ENCODE data around the gene BORCS5.
"Not testable (repeated sequence)": the region's sequence is repeated elsewhere in the genome, so short reads cannot be mapped to it uniquely, and the experiment has no call there.

BORCS5 gene

DNA sequence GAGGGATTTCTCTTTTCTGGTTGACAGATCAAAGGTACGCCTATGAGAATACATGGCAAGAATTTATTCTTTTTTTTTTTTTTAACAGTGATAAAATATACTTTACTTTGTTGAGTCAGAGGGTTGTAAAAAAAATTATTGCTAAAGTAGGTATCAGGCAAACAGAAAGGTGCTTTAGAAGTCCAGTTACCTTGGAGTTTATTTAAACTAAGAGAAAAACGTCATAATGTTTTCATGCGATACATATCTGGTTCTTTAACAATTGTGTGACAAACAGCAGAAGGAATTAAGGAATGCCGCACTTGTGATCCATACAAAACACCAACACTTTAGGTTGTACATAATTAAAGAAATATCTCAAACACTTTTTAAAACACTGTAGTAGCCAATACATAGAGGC, 94.2 kb downstream of the BORCS5 start:
- DNase-seq (ENCODE audit: extremely low spot score, insufficient read length, low read depth) (no peak), FAIRE-seq (no peak)

DNA sequence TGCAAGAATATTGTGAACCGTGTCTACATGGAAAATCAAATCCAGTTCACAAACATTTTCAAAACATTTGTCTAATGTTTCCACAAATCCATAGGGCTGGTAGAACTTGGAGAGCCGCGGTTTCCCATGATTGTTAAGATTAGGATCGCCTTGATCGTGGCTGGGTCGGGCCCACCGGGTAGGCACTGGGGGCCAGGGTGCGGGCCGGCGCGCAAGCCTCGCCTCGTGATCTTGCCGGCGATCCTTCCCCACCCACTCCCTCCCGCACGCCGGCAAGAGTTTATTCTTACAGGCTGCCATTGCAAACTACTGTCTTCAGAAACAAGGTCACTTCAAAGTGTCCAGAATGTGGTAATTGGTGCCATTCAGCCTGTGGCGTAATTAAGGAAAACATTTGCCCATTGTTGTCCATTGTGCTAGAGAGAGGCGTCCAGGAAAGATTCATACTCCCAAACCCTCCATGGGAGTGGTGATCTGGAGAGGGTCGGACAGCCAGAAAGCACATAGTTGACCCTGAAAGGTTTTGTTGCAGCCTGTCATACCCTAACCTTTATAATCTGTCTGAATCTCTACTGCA, 95.5 kb downstream of the BORCS5 start:
- DNase-seq (ENCODE audit: extremely low spot score, insufficient read length, low read depth) (no peak), FAIRE-seq (no peak)

DNA sequence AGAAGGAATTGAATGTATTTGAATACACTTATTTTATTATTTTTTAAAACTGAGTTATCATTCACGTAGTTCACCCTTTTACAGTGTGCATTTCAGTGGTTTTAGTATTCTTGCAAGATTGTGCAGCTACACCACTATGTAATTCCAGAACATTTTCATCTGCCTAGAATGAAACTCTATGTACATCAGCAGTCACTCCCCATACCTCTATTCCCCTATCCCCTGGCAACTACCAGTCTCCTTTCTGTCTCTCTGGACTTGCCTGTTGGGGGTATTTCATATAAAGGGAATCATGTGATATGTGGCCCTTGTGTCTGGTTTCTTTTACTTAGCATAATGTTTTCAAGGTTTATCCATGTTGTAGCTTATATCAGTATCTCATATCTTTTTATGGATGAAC, 96.8 kb downstream of the BORCS5 start:
- DNase-seq (ENCODE audit: extremely low spot score, insufficient read length, low read depth) (no peak), FAIRE-seq (no peak)

DNA sequence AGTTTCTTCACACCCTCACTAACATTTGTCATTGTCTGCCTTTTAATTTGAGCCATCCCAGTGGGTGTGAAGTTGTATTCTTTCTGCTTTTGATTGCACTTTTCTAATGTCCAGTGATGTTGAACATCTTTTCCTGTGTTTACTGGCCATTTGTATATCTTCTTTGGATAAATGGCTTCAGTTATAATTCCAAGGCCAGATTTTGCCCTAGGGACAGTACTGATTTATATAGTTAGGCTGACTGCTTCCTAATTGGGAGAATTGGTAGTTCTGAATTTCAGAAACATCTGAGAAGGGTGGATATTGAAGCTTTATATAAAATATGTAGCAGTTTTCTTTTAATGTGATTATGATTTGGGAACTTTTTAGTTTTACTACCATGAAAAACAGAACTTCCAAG, 97.4 kb downstream of the BORCS5 start:
- FAIRE-seq = no peak
- no peak for DNase-seq (ENCODE audit: extremely low spot score, insufficient read length, low read depth)

DNA sequence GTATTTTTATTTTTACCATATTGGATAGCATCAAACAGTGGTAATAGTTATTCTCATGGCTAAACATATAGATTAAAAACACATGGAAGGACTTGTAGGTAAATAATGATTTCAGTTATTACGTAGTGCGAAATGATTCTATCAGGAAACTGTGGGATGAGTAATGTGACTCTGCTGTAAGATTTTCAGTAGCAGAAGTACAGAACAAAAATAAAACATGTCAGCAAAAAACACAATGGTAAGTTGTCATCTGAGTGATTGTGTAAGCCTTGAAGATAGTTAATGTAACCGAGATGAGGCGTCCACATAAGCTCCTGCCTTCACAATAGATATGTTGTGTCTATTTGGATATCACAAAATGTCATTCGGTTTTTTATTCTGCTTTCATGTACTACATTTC, 99.8 kb downstream of the BORCS5 start:
- FAIRE-seq (no peak), DNase-seq (ENCODE audit: extremely low spot score, insufficient read length, low read depth) (no peak)

DNA sequence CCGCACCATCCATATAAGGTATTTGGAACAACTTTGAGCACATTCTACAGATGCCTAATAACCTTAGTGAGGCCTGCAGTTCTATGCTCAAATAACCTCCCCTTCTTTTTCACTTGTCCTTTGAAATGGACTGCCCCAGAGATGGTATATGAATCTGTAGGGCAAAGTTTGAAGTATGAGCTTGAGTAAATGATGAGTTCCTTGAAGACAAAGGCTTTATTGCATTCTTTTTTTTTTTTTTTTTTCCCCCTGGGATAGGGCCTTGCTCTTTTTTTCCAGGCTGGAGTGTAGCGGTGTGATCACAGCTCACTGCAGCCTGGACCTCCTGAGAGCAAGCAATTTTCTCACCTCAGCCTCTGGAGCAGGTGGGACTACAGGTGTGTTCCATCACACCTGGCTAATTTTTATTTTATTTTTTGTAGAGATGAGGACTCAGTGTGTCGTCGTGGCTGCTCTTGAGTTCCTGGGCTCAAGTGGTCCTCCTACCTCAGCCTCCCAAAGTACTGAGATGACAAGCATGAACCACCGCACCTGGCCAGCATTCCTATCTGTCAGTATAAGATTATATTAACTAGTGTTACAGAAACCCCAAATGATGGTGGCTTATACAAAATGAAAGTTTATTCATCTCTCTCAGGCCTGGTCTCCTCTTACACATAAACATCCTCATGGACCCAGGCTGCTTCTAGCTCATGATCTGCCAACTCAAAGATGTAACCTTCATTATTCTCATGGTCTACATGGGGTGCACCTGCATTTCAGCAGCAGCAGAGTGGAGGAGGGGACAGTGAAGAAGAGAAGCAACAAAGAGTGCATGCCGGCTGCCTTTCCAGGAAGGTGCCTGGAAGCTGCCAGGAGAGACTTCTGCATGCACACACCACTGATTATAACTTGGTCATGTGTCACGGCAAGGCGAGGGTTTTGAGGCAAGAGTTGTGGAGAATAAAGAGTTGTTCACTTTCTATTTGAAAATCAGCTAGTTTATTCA, 104.4 kb downstream of the BORCS5 start:
- DNase-seq (ENCODE audit: extremely low spot score, insufficient read length, low read depth) (no peak), FAIRE-seq (peak; percentile 9)

DNA sequence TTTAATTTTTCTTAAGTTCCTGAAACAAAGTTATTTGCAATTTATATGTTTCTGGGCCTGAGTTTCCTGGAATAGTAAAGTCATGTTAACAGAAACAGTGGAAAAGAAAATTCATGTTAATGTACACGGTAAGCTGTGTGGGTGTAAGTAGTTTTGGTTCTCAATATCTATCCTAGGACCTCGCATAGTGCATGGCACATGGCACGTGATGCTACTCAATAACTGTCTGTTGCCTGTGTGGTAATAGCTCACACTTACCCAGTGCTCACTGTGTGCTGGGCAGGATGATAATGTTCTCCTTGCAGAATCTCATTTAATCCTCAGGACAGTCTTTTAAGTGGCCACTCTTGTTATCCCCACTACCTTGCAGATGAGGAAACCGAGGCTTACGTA, 105.0 kb downstream of the BORCS5 start:
- DNase-seq (ENCODE audit: extremely low spot score, insufficient read length, low read depth) (no peak), FAIRE-seq (peak; percentile 80)

DNA sequence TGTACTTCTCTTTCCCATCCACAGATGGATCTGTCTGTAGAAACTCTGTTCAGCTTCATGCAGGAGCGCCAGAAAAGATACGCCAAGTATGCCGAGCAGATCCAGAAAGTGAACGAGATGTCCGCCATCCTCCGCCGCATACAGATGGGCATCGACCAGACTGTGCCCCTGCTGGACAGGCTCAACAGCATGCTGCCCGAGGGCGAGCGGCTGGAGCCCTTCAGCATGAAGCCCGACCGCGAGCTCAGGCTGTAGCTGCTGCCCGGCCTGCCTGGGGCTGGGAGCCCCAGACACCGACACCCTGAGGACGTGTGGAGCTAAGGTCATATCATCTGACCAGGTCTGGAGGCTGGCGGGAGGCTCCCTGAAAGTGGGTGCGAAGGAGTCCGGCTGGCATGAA, 108.6 kb downstream of the BORCS5 start:
- DNase-seq (ENCODE audit: extremely low spot score, insufficient read length, low read depth) (no peak), FAIRE-seq (no peak)

DNA sequence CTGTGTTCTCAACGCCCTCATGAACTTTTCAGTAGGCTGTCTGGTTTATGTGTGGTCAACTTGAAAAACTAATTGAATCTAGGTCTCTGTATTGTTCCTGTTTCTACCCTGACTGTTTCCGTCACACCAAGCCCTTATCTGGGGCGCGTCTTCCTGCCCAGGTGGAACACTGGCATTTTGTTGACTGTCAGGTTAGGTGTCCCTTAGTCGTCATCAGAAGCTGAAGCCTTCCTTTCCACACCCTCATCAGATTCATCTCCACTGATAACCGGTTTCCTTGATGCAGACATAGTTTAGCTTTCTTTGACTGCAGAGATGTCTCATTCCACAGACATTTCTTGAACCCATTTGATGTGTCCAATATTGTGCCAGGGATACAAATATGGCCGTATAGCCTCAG, 109.3 kb downstream of the BORCS5 start:
- FAIRE-seq = no peak
- DNase-seq (ENCODE audit: extremely low spot score, insufficient read length, low read depth) = no peak

DNA sequence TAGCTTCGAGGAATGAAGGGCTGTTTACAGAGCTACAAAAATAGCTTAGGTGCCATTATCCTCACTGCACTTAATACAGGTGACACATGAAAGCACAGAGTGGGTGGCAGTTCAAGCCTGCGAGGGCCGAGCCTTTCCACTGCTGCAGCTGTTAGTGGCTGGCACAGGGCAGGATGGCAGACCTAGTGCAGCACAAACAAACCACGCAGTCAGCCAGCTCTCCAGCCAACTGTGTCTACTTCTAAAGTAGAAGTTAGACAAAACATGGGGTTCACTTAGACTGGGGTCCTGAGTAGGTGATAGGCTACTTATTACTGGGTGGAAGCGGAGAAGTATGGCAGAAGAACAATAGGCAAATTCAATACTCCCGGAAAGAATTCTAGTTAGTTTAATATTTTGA, 110.4 kb downstream of the BORCS5 start:
- no peak for DNase-seq (ENCODE audit: extremely low spot score, insufficient read length, low read depth)
- FAIRE-seq = no peak

DNA sequence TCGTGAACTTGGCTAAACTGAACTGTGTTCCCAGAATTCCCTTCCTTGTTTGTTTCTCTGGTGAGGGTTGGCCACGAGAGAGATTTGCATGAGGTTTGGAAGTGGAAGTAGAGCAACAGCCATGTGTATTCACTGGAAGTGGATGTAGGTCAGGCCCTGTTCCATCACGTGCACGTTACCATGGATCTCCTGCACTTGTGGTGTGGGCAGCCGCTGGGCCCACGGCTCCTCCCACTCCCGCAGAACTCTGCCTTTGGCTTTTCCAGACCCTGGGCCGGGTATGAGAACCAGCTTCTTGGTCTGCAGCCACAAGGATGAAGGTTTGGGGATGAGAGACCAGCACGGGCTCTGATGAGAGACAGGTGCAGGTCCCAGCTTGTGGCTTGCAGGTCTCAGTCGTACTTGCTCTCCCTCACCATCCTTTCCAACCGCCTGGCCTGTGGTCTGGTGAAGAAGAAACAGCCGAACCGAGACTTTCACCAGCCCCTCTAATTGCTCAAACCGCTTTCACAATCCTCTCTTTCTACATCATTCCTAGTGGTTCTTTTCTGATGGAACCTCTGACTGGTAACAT, 110.9 kb downstream of the BORCS5 start:
- DNase-seq (ENCODE audit: extremely low spot score, insufficient read length, low read depth) = no peak
- FAIRE-seq = no peak

DNA sequence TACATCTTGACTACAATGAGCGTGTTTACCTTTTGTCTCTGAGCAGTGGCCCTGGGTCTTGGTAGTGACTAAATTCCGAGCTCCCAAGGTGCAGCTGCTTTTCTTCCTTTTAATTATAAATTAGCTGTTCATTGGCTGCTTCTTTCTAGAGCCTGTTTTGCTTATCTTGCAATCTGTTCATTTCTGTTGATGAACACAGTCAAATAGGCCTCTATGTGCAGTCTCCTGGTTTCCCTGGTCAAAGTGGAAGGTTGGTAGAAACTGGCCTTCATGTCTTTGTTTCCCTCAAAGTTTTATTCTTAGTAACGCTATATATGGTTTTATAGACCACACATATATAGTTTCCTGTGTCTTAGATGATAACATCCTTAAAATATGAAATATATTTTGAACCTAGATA, 111.7 kb downstream of the BORCS5 start:
- DNase-seq (ENCODE audit: extremely low spot score, insufficient read length, low read depth) (no peak), FAIRE-seq (no peak)

DNA sequence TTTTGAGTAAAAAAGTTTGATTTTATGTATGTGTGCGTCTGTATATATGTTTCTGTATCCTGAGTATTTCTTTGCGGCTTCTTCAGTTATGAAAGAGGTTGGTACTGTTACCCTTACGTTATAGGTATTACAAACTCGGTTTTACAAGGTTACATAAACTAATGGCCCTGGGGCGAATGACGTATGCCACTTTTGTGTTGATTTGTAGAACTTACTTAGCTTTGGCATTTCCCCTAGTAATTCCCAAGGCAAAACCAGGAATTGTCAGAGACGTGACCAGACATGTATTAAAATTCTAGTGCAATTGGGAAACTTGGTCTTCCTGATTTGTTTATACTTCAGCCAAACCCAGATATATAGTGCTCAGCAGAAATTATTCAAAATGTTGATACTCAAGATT, 112.5 kb downstream of the BORCS5 start:
- no peak for DNase-seq (ENCODE audit: extremely low spot score, insufficient read length, low read depth)
- no peak for FAIRE-seq

DNA sequence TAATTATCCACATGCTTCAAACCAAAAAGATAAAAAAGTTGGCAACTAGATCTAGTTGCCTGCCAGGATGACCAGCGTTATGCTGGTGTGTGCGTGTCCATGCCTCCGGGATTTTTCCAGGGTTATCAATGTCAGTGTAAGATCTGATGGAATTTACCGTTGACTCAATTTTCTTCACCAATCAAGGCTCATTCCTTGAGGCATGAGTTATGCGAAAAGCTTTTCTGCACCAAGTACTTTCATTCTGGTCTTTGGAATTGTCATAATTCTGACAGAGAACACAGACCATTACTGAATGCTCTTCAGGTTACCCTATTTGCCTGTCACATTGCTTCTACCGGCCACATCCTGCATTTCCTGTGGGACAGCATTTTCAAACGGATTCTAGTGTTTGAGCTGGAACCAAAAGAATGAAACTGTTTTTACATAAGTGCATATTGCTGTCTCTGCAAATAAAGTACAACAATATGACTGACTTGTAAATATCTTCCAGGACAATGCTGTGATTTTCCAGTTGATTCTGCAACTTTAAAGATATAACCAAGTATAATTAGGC, 114.0 kb downstream of the BORCS5 start:
- FAIRE-seq = no peak
- DNase-seq (ENCODE audit: extremely low spot score, insufficient read length, low read depth) = no peak

DNA sequence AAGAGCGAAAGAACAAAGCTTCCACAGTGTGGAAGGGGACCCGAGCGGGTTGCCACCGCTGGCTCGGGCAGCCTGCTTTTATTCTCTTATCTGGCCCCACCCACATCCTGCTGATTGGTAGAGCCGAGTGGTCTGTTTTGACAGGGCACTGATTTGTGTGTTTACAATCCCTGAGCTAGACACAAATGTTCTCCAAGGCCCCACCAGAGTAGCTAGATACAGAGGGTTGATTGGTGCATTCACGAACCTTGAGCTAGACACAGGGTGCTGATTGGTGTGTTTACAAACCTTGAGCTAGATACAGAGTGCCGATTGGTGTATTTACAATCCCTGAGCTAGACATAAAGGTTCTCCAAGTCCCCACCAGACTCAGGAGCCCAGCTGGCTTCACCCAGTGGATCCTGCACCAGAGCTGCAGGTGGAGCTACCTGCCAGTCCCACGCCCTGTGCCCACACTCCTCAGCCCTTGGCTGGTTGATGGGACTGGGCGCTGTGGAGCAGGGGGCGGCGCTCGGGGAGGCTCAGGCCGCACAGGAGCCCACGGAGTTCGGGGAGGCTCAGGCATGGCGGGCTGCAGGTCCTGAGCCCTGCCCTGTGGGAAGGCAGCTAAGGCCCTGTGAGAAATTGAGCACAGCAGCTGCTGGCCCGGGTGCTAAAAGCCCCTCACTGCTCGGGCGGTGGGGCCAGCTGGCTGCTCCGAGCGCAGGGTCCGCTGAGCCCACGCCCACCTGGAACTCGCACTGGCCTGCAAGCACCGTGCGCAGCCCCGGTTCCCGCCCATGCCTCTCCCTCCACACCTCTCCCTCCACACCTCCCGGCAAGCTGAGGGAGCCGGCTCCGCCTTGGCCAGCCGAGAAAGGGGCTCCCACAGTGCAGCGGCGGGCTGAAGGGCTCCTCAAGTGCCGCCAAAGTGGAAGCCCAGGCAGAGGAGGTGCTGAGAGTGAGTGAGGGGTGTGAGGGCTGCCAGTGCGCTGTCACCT, 115.4 kb downstream of the BORCS5 start:
- FAIRE-seq; DNase-seq (ENCODE audit: extremely low spot score, insufficient read length, low read depth): not testable (repeated sequence)

DNA sequence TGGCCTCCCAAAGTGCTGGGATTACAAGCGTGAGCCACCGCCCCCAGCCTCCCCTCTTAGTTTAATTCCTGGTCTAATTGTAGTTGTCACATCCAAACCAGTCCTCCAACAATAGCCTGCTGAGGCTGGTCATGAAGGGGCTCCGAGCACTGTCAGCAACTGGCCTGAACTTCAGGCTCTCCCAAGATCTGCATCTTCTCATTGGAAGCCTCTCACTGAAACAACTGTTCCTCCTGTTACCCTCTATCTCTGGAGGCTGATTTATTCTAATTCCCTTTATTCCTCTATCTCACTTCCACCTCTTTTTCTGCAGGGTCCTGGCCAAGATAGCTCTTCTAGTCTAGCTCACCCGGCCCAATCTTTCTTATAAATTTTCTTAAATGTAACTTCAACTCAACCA, 116.3 kb downstream of the BORCS5 start:
- FAIRE-seq = no peak
- no peak for DNase-seq (ENCODE audit: extremely low spot score, insufficient read length, low read depth)

DNA sequence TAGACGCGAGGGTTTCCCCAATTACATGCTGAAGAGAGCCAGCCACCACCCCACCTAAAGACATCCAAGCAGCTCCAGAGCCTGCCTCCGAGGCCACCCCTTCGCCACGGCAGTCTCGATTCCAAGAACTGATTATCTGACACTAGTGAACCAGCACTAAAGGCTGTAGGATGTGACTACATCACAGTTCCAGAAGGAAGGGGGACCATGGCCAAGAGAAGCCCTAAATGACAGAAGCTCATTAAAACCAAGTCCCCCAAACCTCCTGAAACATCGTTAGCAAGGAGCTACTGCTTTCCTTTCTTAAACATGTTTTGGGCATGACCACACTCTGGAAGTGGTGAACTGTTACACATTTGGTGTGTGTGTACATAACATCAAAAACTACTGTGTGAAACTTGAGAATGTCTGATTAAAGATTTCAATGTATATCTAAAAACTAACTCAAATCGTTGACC, 117.6 kb downstream of the BORCS5 start:
- FAIRE-seq (no peak), DNase-seq (ENCODE audit: extremely low spot score, insufficient read length, low read depth) (no peak)

DNA sequence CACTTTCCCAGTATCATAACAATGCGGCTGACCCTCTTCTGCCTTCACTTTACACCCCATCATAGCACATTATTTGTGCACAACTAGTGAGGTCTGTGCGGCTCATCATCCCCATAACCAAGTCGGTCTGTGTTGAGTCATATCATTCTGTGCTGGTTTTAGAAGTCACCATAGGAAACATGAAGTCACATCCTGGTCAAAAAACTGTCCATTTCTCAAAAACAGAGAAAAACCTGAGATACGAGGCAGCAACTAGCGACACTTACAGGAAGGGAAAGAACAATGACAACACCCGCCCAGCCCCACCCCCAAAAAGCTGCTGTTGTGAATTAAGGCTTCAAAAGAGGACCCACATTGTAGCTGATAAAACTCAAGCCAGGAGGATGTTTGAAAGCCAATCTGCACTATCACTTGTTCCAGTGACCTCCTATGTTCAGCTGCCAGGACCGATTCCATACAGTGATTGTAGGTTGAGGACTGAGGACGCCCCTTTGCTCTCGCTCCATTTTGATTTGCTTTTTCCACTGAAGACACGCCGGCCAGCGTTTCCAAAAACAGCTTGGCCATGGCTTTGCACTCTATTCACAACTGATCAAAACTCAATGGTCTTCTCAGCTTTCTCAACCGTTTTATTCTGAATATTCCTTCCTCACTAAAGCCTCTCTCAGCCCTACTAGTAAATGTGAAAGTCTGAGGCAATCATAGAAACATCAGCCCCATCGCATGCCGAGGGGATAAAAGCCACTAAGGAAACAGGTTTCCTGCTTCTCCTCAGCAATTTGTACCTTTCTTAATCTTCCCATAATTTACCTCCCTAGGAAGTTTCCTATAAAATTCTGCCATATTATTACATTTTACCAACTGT, 118.3 kb downstream of the BORCS5 start:
- FAIRE-seq = peak; percentile 97
- DNase-seq (ENCODE audit: extremely low spot score, insufficient read length, low read depth) = peak; percentile 62
